Activated naive CD8-positive, alpha-beta T cell (primary cell): ENCODE results near the gene HERC3.

Experiments
- H3K27ac Mint-ChIP-seq: one replicate; pipeline ENCODE4 v1.8.0; 2021; ENCODE audit warnings: mixed read lengths
- H3K27me3 Mint-ChIP-seq: one replicate; pipeline ENCODE4 v1.8.0; 2021; ENCODE audit warnings: mixed read lengths
- H3K36me3 Mint-ChIP-seq: one replicate; pipeline ENCODE4 v1.8.0; 2021; ENCODE audit warnings: mixed read lengths
- H3K4me1 Mint-ChIP-seq: one replicate; pipeline ENCODE4 v1.8.0; 2021; ENCODE audit warnings: low read depth, mixed read lengths
- H3K4me3 Mint-ChIP-seq: one replicate; pipeline ENCODE4 v1.8.0; 2021; ENCODE audit warnings: mild to moderate bottlenecking, mixed read lengths
- H3K9me3 Mint-ChIP-seq: one replicate; pipeline ENCODE4 v1.8.0; 2021; ENCODE audit warnings: low read depth, mixed read lengths

The HERC3 gene

GRCh38 chr4:88660446-88661294 is 68.4 kb downstream of the HERC3 start:
- Mint-ChIP-seq H3K36me3 (peaks cover 13% of the 10 kb centered on the region), H3K27me3 (no peaks in the 10 kb centered on the region), H3K4me3 (no peak overlapping the region), H3K27ac (no peak overlapping the region), H3K4me1 (peaks cover 4% of the 10 kb centered on the region), H3K9me3 (no peaks in the 10 kb centered on the region)

- no peak overlapping the region for H3K27ac Mint-ChIP-seq
These were observed 69.5 kb downstream of the HERC3 start for GRCh38 chr4:88661739-88662138.

GRCh38 chr4:88672987-88673386 is 80.7 kb downstream of the HERC3 start:
- H3K9me3 Mint-ChIP-seq: no peaks in the 10 kb centered on the region
- no peak overlapping the region for H3K27ac Mint-ChIP-seq
- no peak overlapping the region for H3K4me3 Mint-ChIP-seq
- H3K27me3 Mint-ChIP-seq: no peaks in the 10 kb centered on the region
- H3K36me3 Mint-ChIP-seq: peaks cover 11% of the 10 kb centered on the region
- no peaks in the 10 kb centered on the region for H3K4me1 Mint-ChIP-seq

More at GRCh38 chr4:88661739-88662138, 69.5 kb downstream of the HERC3 start:
- Mint-ChIP-seq H3K27me3 (no peaks in the 10 kb centered on the region), H3K9me3 (no peaks in the 10 kb centered on the region), H3K36me3 (peaks cover 7% of the 10 kb centered on the region), H3K4me3 (no peak overlapping the region), H3K4me1 (peaks cover 4% of the 10 kb centered on the region)

GRCh38 chr4:88673886-88674285 is 81.6 kb downstream of the HERC3 start:
- H3K4me1 Mint-ChIP-seq: no peaks in the 10 kb centered on the region
- peaks cover 13% of the 10 kb centered on the region for H3K36me3 Mint-ChIP-seq
- H3K4me3 Mint-ChIP-seq: no peak overlapping the region
- no peaks in the 10 kb centered on the region for H3K9me3 Mint-ChIP-seq
- H3K27me3 Mint-ChIP-seq: no peaks in the 10 kb centered on the region
- H3K27ac Mint-ChIP-seq: no peak overlapping the region

- no peaks in the 10 kb centered on the region for H3K4me1 Mint-ChIP-seq
- no peaks in the 10 kb centered on the region for H3K27me3 Mint-ChIP-seq
- H3K36me3 Mint-ChIP-seq: peaks cover 16% of the 10 kb centered on the region
- H3K27ac Mint-ChIP-seq: no peak overlapping the region
- no peak overlapping the region for H3K4me3 Mint-ChIP-seq
- H3K9me3 Mint-ChIP-seq: no peaks in the 10 kb centered on the region
These were observed 82.3 kb downstream of the HERC3 start for GRCh38 chr4:88674565-88674964.

GRCh38 chr4:88674979-88675378 is 82.7 kb downstream of the HERC3 start:
- Mint-ChIP-seq H3K9me3 (no peaks in the 10 kb centered on the region), H3K4me1 (no peaks in the 10 kb centered on the region), H3K4me3 (no peak overlapping the region), H3K36me3 (peaks cover 19% of the 10 kb centered on the region), H3K27me3 (no peaks in the 10 kb centered on the region), H3K27ac (no peak overlapping the region)

- no peaks in the 10 kb centered on the region for H3K27me3 Mint-ChIP-seq
- H3K27ac Mint-ChIP-seq: no peak overlapping the region
- H3K9me3 Mint-ChIP-seq: no peaks in the 10 kb centered on the region
- H3K36me3 Mint-ChIP-seq: peaks cover 19% of the 10 kb centered on the region
- no peak overlapping the region for H3K4me3 Mint-ChIP-seq
- H3K4me1 Mint-ChIP-seq: no peaks in the 10 kb centered on the region
These were observed 83.3 kb downstream of the HERC3 start for GRCh38 chr4:88675543-88675942.

GRCh38 chr4:88681209-88681608 is 88.9 kb downstream of the HERC3 start:
- no peaks in the 10 kb centered on the region for H3K27me3 Mint-ChIP-seq
- peaks cover 40% of the 10 kb centered on the region for H3K36me3 Mint-ChIP-seq
- H3K27ac Mint-ChIP-seq: no peak overlapping the region
- H3K4me1 Mint-ChIP-seq: no peaks in the 10 kb centered on the region
- no peak overlapping the region for H3K4me3 Mint-ChIP-seq
- H3K9me3 Mint-ChIP-seq: no peaks in the 10 kb centered on the region

- Mint-ChIP-seq H3K9me3 (no peaks in the 10 kb centered on the region), H3K27ac (peak overlapping the region; percentile 18), H3K4me1 (peaks cover 3% of the 10 kb centered on the region), H3K36me3 (peaks cover 16% of the 10 kb centered on the region), H3K4me3 (no peak overlapping the region), H3K27me3 (no peaks in the 10 kb centered on the region)
These were observed 98.1 kb downstream of the HERC3 start for GRCh38 chr4:88690355-88690754.

- Mint-ChIP-seq H3K4me1 (peaks cover 15% of the 10 kb centered on the region), H3K27ac (no peak overlapping the region), H3K27me3 (no peaks in the 10 kb centered on the region), H3K4me3 (no peak overlapping the region), H3K36me3 (peaks cover 13% of the 10 kb centered on the region), H3K9me3 (no peaks in the 10 kb centered on the region)
These were observed 101.5 kb downstream of the HERC3 start for GRCh38 chr4:88693792-88694191.

- no peaks in the 10 kb centered on the region for H3K27me3 Mint-ChIP-seq
- peak overlapping the region; percentile 34 for H3K27ac Mint-ChIP-seq
- H3K4me3 Mint-ChIP-seq: peak overlapping the region; percentile 86
- H3K36me3 Mint-ChIP-seq: peaks cover 9% of the 10 kb centered on the region
- H3K4me1 Mint-ChIP-seq: peaks cover 17% of the 10 kb centered on the region
- no peaks in the 10 kb centered on the region for H3K9me3 Mint-ChIP-seq
These were observed 104.3 kb downstream of the HERC3 start for GRCh38 chr4:88696630-88697029.

GRCh38 chr4:88697141-88697540 is 104.9 kb downstream of the HERC3 start:
- H3K4me1 Mint-ChIP-seq: peaks cover 17% of the 10 kb centered on the region
- peak overlapping the region; percentile 86 for H3K4me3 Mint-ChIP-seq
- no peaks in the 10 kb centered on the region for H3K9me3 Mint-ChIP-seq
- H3K27me3 Mint-ChIP-seq: no peaks in the 10 kb centered on the region
- peak overlapping the region; percentile 77 for H3K27ac Mint-ChIP-seq
- peaks cover 10% of the 10 kb centered on the region for H3K36me3 Mint-ChIP-seq

- Mint-ChIP-seq H3K9me3 (no peaks in the 10 kb centered on the region), H3K27ac (peak within 1 kb of the TSS; percentile 77), H3K4me3 (peak within 1 kb of the TSS; percentile 86), H3K27me3 (no peaks in the 10 kb centered on the region), H3K4me1 (peaks cover 17% of the 10 kb centered on the region), H3K36me3 (peaks cover 16% of the 10 kb centered on the region)
These were observed 105.5 kb downstream of the HERC3 start, which contains the start of gene NAP1L5 for GRCh38 chr4:88697588-88698329. Gene NAP1L5 (minus strand): TSS chr4:88697829. CDS start chr4:88697754, 75 bp downstream.

GRCh38 chr4:88698519-88698918 is 106.2 kb downstream of the HERC3 start:
- Mint-ChIP-seq H3K9me3 (no peaks in the 10 kb centered on the region), H3K4me1 (peaks cover 17% of the 10 kb centered on the region), H3K36me3 (peaks cover 16% of the 10 kb centered on the region), H3K27me3 (no peaks in the 10 kb centered on the region), H3K27ac (no peak overlapping the region), H3K4me3 (peak overlapping the region; percentile 86)

- no peak overlapping the region for H3K27ac Mint-ChIP-seq
- peaks cover 6% of the 10 kb centered on the region for H3K4me1 Mint-ChIP-seq
- H3K36me3 Mint-ChIP-seq: peaks cover 21% of the 10 kb centered on the region
- H3K4me3 Mint-ChIP-seq: no peak overlapping the region
- no peaks in the 10 kb centered on the region for H3K27me3 Mint-ChIP-seq
- H3K9me3 Mint-ChIP-seq: no peaks in the 10 kb centered on the region
These were observed 110.5 kb downstream of the HERC3 start for GRCh38 chr4:88702782-88703181.
